ENCODE results near the gene MSRB1. TPM values are rescaled to one million over a fixed set of nuclear protein-coding genes. Genes with fewer than 3 reads are reported as not detected.

Gene MSRB1
- total and polyA plus RNA-seq, 9 of the 15 experiments (the other 6 are each of a cell fraction or from before 2014, with no cell fraction given): 5.4 to 33.7 (median 25.7) TPM

DNA sequence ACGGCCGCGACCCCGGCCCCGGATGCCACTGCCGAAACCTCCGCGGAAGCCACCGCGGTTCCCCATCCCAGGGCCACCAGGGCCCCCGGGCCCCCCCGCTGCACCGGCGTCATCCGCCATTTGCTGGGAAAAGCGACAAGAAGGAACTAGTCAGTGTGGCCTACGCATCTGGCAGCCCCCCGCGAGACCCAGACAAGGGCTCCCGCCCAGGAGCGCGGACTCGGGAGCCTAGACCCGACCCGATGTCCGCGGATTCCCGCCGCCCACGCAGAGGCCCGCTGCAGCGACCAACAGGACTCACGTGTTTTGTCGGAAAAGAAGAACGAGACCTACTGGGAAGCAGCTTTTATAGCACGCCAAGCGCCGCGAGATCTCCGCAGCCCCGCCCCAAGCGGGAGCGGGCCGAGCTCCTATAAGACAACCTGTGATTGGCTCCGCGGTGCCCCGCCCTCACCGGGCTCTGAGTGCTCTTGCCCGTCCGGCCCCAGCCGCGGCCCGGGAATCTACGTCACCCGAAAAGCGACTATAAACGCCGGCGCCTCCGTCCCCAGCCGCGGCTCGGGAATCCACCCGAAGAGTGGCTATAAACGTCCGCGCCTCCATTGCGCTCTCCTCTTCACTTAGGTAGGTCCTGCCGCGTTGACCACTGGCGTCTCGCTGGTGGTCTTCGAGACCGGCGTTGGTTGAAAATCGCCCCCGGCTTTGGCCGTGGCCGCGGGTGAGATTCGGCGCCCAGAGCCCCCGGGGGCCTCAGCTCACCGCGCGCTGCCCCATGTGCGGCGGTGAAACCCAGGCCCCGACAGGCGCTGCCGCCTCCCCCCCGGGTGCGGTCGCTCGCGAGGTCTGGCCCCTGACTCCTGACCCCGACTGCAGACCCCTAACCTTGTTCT, 21.8 kb upstream of the MSRB1 start, which contains the start of gene RPS2 (continued):
- TF ChIP-seq SMAD4 (CRISPR knock-in tag; conservative IDR thresholded peaks at IDR 0.05) (peak; percentile 53; the same call in 1 of the 2 replicates), MEF2A (IDR thresholded peaks at IDR 0.05; ENCODE audit: control insufficient read depth, low read depth, low read length) (0 out of 2 replicates have a peak, but pooled peaks have one; percentile 10), RBM17 (IDR thresholded peaks at IDR 0.05; ENCODE audit: borderline replicate concordance, low read depth, low read length) (no peak), PPARD (CRISPR knock-in tag; IDR thresholded peaks at IDR 0.05) (no peak), MTA2 (IDR thresholded peaks at IDR 0.05; ENCODE audit: low read depth) (no peak), FUS (optimal IDR thresholded peaks at IDR 0.05; ENCODE audit: low read depth, low read length) (peak; percentile 49), CAMTA2 (CRISPR knock-in tag; conservative IDR thresholded peaks at IDR 0.05) (no peak), KLF10 (CRISPR knock-in tag; IDR thresholded peaks at IDR 0.05) (no peak), BRD4 (IDR thresholded peaks at IDR 0.05) (peak; percentile 95; the same call in 1 of the 2 replicates), SLC30A9 (CRISPR knock-in tag; IDR thresholded peaks at IDR 0.05) (no peak), NR4A1 (CRISPR knock-in tag; IDR thresholded peaks at IDR 0.05) (peak; percentile 69; the same call in 1 of the 2 replicates), NR4A1 (tag; IDR thresholded peaks at IDR 0.05) (peak; percentile 46; the same call in 1 of the 2 replicates), ZNF133 (CRISPR knock-in tag; IDR thresholded peaks at IDR 0.05) (no peak)
- TF ChIP-seq, protein P1, sequence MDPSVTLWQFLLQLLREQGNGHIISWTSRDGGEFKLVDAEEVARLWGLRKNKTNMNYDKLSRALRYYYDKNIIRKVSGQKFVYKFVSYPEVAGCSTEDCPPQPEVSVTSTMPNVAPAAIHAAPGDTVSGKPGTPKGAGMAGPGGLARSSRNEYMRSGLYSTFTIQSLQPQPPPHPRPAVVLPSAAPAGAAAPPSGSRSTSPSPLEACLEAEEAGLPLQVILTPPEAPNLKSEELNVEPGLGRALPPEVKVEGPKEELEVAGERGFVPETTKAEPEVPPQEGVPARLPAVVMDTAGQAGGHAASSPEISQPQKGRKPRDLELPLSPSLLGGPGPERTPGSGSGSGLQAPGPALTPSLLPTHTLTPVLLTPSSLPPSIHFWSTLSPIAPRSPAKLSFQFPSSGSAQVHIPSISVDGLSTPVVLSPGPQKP (CRISPR knock-in tag; IDR thresholded peaks at IDR 0.05): no peak
- TF ChIP-seq, protein P2, sequence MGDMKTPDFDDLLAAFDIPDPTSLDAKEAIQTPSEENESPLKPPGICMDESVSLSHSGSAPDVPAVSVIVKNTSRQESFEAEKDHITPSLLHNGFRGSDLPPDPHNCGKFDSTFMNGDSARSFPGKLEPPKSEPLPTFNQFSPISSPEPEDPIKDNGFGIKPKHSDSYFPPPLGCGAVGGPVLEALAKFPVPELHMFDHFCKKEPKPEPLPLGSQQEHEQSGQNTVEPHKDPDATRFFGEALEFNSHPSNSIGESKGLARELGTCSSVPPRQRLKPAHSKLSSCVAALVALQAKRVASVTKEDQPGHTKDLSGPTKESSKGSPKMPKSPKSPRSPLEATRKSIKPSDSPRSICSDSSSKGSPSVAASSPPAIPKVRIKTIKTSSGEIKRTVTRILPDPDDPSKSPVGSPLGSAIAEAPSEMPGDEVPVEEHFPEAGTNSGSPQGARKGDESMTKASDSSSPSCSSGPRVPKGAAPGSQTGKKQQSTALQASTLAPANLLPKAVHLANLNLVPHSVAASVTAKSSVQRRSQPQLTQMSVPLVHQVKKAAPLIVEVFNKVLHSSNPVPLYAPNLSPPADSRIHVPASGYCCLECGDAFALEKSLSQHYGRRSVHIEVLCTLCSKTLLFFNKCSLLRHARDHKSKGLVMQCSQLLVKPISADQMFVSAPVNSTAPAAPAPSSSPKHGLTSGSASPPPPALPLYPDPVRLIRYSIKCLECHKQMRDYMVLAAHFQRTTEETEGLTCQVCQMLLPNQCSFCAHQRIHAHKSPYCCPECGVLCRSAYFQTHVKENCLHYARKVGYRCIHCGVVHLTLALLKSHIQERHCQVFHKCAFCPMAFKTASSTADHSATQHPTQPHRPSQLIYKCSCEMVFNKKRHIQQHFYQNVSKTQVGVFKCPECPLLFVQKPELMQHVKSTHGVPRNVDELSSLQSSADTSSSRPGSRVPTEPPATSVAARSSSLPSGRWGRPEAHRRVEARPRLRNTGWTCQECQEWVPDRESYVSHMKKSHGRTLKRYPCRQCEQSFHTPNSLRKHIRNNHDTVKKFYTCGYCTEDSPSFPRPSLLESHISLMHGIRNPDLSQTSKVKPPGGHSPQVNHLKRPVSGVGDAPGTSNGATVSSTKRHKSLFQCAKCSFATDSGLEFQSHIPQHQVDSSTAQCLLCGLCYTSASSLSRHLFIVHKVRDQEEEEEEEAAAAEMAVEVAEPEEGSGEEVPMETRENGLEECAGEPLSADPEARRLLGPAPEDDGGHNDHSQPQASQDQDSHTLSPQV (IDR thresholded peaks at IDR 0.05): no peak
- TF ChIP-seq, protein P3, sequence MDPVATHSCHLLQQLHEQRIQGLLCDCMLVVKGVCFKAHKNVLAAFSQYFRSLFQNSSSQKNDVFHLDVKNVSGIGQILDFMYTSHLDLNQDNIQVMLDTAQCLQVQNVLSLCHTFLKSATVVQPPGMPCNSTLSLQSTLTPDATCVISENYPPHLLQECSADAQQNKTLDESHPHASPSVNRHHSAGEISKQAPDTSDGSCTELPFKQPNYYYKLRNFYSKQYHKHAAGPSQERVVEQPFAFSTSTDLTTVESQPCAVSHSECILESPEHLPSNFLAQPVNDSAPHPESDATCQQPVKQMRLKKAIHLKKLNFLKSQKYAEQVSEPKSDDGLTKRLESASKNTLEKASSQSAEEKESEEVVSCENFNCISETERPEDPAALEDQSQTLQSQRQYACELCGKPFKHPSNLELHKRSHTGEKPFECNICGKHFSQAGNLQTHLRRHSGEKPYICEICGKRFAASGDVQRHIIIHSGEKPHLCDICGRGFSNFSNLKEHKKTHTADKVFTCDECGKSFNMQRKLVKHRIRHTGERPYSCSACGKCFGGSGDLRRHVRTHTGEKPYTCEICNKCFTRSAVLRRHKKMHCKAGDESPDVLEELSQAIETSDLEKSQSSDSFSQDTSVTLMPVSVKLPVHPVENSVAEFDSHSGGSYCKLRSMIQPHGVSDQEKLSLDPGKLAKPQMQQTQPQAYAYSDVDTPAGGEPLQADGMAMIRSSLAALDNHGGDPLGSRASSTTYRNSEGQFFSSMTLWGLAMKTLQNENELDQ (CRISPR knock-in tag; IDR thresholded peaks at IDR 0.05; ENCODE audit: borderline replicate concordance): peak; percentile 84; the same call in 1 of the 2 replicates
- TF ChIP-seq, protein P4, sequence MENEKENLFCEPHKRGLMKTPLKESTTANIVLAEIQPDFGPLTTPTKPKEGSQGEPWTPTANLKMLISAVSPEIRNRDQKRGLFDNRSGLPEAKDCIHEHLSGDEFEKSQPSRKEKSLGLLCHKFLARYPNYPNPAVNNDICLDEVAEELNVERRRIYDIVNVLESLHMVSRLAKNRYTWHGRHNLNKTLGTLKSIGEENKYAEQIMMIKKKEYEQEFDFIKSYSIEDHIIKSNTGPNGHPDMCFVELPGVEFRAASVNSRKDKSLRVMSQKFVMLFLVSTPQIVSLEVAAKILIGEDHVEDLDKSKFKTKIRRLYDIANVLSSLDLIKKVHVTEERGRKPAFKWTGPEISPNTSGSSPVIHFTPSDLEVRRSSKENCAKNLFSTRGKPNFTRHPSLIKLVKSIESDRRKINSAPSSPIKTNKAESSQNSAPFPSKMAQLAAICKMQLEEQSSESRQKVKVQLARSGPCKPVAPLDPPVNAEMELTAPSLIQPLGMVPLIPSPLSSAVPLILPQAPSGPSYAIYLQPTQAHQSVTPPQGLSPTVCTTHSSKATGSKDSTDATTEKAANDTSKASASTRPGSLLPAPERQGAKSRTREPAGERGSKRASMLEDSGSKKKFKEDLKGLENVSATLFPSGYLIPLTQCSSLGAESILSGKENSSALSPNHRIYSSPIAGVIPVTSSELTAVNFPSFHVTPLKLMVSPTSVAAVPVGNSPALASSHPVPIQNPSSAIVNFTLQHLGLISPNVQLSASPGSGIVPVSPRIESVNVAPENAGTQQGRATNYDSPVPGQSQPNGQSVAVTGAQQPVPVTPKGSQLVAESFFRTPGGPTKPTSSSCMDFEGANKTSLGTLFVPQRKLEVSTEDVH (IDR thresholded peaks at IDR 0.05; ENCODE audit: low read depth, partially characterized antibody): peak; percentile 64
